Trophoblast cell (in vitro differentiated cells and primary cell): ENCODE data around the gene SEMA3G.

Experiments used
- DNase-seq, 2 donors: peaks; one replicate each; pipeline ENCODE4 v3.0.0-alpha.2; 2016
- H2AFZ ChIP-seq: 2 replicates; pipeline ENCODE4 v1.6.1; 2013; ENCODE audit warnings: low read length, moderate library complexity, mild to moderate bottlenecking; ENCODE audit not compliant: insufficient read depth, poor library complexity
- H2AK5ac ChIP-seq: 2 replicates; pipeline ENCODE4 v1.6.1; 2013; ENCODE audit warnings: mild to moderate bottlenecking, low read length
- H2BK120ac ChIP-seq: 2 replicates; pipeline ENCODE4 v1.6.1; 2013; ENCODE audit warnings: low read length, mild to moderate bottlenecking, moderate library complexity; ENCODE audit not compliant: insufficient read depth, poor library complexity
- H2BK12ac ChIP-seq: 2 replicates; pipeline ENCODE4 v1.6.1; 2013; ENCODE audit warnings: mild to moderate bottlenecking, low read length, moderate library complexity
- H2BK5ac ChIP-seq: 2 replicates; pipeline ENCODE4 v1.6.1; 2013; ENCODE audit warnings: low read length, low read depth, moderate library complexity, mild to moderate bottlenecking; ENCODE audit not compliant: poor library complexity
- H3K14ac ChIP-seq: 2 replicates; pipeline ENCODE4 v1.6.1; 2013; ENCODE audit warnings: mild to moderate bottlenecking, low read length
- H3K18ac ChIP-seq: 2 replicates; pipeline ENCODE4 v1.6.1; 2013; ENCODE audit warnings: mild to moderate bottlenecking, low read length
- H3K23ac ChIP-seq: 2 replicates; pipeline ENCODE4 v1.6.1; 2013; ENCODE audit warnings: low read length
- H3K27ac ChIP-seq: 2 replicates; pipeline ENCODE4 v1.5.1; 2013; ENCODE audit warnings: low read depth, mild to moderate bottlenecking, inconsistent platforms, low read length, moderate library complexity
- H3K27me3 ChIP-seq: 2 replicates; pipeline ENCODE4 v1.6.1; 2013; ENCODE audit warnings: inconsistent platforms, mild to moderate bottlenecking, low read length, moderate library complexity; ENCODE audit not compliant: insufficient read depth
- H3K36me3 ChIP-seq, 2 experiments: 1 replicate in 1 of 2; 2 replicates in 1 of 2; pipeline ENCODE4 v1.6.1; 2013; ENCODE audit warnings: low read length in 2 of 2, mild to moderate bottlenecking in 2 of 2, moderate library complexity in 1 of 2; ENCODE audit not compliant: insufficient read depth in 2 of 2, control insufficient read depth in 1 of 2
- H3K4ac ChIP-seq: 2 replicates; pipeline ENCODE4 v1.6.1; 2013; ENCODE audit warnings: low read depth, mild to moderate bottlenecking, low read length, moderate library complexity
- H3K4me1 ChIP-seq, 2 experiments: 1 replicate in 1 of 2; 2 replicates in 1 of 2; pipeline ENCODE4 v1.6.1; 2013; ENCODE audit warnings: low read length in 2 of 2, mild to moderate bottlenecking in 2 of 2, moderate library complexity in 1 of 2; ENCODE audit not compliant: insufficient read depth in 2 of 2, control insufficient read depth in 1 of 2
- H3K4me2 ChIP-seq: 2 replicates; pipeline ENCODE4 v1.6.1; 2013; ENCODE audit warnings: inconsistent platforms, mild to moderate bottlenecking, low read length, moderate library complexity
- H3K4me3 ChIP-seq: 2 replicates; pipeline ENCODE4 v1.5.1; 2013; ENCODE audit warnings: mild to moderate bottlenecking, low read depth, low read length, inconsistent platforms
- H3K79me1 ChIP-seq: one replicate; pipeline ENCODE4 v1.6.1; 2013; ENCODE audit warnings: low read length
- H3K79me2 ChIP-seq: 2 replicates; pipeline ENCODE4 v1.6.1; 2013; ENCODE audit warnings: low read length, mild to moderate bottlenecking; ENCODE audit not compliant: control insufficient read depth, insufficient read depth, poor library complexity
- H3K9ac ChIP-seq: 2 replicates; pipeline ENCODE4 v1.6.1; 2013; ENCODE audit warnings: mild to moderate bottlenecking, low read length
- H3K9me3 ChIP-seq: 2 replicates; pipeline ENCODE4 v1.6.1; 2013; ENCODE audit warnings: low read depth, mild to moderate bottlenecking, control low read depth, inconsistent platforms, low read length; ENCODE audit not compliant: insufficient read depth
- H4K12ac ChIP-seq: 2 replicates; pipeline ENCODE4 v1.6.1; 2013; ENCODE audit warnings: low read depth, mild to moderate bottlenecking, low read length, moderate library complexity
- H4K8ac ChIP-seq: 2 replicates; pipeline ENCODE4 v1.6.1; 2013; ENCODE audit warnings: low read depth, mild to moderate bottlenecking, low read length, moderate library complexity
- H4K91ac ChIP-seq: one replicate; pipeline ENCODE4 v1.6.1; 2013; ENCODE audit warnings: low read depth, mild to moderate bottlenecking, low read length, moderate library complexity
- WGBS: extraction: QIAGEN DNeasy Blood & Tissue Kit; methylation state at CpG from one replicate; pipeline ENCODE4 v1.1.7; 2013; ENCODE audit warnings: missing lambda C conversion rate; ENCODE audit not compliant: insufficient read length, insufficient coverage; ENCODE audit errors: extremely low coverage; 5-methylcytosine and 5-hydroxymethylcytosine counted together

SEMA3G gene

DNA sequence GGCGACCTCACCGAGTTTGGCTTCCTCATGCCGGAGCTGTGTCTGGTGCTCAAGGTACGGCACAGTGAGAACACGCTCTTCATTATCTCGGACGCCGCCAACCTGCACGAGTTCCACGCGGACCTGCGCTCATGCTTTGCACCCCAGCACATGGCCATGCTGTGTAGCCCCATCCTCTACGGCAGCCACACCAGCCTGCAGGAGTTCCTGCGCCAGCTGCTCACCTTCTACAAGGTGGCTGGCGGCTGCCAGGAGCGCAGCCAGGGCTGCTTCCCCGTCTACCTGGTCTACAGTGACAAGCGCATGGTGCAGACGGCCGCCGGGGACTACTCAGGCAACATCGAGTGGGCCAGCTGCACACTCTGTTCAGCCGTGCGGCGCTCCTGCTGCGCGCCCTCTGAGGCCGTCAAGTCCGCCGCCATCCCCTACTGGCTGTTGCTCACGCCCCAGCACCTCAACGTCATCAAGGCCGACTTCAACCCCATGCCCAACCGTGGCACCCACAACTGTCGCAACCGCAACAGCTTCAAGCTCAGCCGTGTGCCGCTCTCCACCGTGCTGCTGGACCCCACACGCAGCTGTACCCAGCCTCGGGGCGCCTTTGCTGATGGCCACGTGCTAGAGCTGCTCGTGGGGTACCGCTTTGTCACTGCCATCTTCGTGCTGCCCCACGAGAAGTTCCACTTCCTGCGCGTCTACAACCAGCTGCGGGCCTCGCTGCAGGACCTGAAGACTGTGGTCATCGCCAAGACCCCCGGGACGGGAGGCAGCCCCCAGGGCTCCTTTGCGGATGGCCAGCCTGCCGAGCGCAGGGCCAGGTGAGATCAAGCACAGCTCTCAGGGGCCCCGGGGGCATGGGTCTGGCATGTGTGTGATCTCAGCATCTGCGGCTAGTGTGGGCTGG, 43.1 kb upstream of the SEMA3G start:
- Histone ChIP-seq H3K4me1 (peaks cover 5% of the 10 kb centered on the region in 2 experiments), H2BK12ac (no peak overlapping the region), H3K27me3 (no peaks in the 10 kb centered on the region), H2BK120ac (no peak overlapping the region), H4K12ac (no peak overlapping the region), H3K79me2 (no peaks in the 10 kb centered on the region), H4K8ac (no peak overlapping the region), H2AK5ac (no peak overlapping the region), H3K9me3 (no peaks in the 10 kb centered on the region), H3K14ac (no peak overlapping the region), H3K18ac (no peak overlapping the region), H3K4ac (no peak overlapping the region), H3K23ac (no peak overlapping the region), H3K9ac (no peak overlapping the region), H4K91ac (no peak overlapping the region), H3K4me3 (peak overlapping the region; percentile 21), H3K79me1 (no peaks in the 10 kb centered on the region), H2AFZ (no peak overlapping the region), H3K27ac (no peak overlapping the region), H3K4me2 (no peak overlapping the region), H3K36me3 (peaks cover 89% of the 10 kb centered on the region in 2 experiments), H2BK5ac (no peak overlapping the region)
- no CpG with 5 or more reads among the region's 59 CpGs for WGBS
- no peak for DNase-seq

DNA sequence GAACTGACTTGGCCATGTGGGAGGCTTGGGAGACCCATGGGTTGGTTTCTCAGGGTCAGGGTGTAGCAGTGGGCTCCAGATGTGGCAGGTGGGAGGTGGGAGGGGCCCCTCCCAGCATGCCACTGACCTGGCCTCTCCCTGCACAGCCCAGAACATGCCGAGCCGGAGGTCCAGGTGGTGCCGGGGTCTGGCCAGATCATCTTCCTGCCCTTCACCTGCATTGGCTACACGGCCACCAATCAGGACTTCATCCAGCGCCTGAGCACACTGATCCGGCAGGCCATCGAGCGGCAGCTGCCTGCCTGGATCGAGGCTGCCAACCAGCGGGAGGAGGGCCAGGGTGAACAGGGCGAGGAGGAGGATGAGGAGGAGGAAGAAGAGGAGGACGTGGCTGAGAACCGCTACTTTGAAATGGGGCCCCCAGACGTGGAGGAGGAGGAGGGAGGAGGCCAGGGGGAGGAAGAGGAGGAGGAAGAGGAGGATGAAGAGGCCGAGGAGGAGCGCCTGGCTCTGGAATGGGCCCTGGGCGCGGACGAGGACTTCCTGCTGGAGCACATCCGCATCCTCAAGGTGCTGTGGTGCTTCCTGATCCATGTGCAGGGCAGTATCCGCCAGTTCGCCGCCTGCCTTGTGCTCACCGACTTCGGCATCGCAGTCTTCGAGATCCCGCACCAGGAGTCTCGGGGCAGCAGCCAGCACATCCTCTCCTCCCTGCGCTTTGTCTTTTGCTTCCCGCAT, 42.3 kb upstream of the SEMA3G start:
- Histone ChIP-seq H4K12ac (no peak overlapping the region), H3K18ac (no peak overlapping the region), H3K14ac (no peak overlapping the region), H3K4me3 (no peak overlapping the region), H3K9me3 (no peaks in the 10 kb centered on the region), H2AFZ (no peak overlapping the region), H3K9ac (no peak overlapping the region), H3K79me2 (no peaks in the 10 kb centered on the region), H3K27ac (no peak overlapping the region), H3K4me2 (no peak overlapping the region), H3K4me1 (peaks cover 5% of the 10 kb centered on the region in 2 experiments), H2AK5ac (no peak overlapping the region), H3K23ac (no peak overlapping the region), H2BK12ac (no peak overlapping the region), H4K91ac (no peak overlapping the region), H4K8ac (no peak overlapping the region), H3K36me3 (peaks cover 89% of the 10 kb centered on the region in 2 experiments), H3K79me1 (no peaks in the 10 kb centered on the region), H2BK5ac (no peak overlapping the region), H2BK120ac (no peak overlapping the region), H3K4ac (no peak overlapping the region), H3K27me3 (no peaks in the 10 kb centered on the region)
- no CpG with 5 or more reads among the region's 31 CpGs for WGBS
- no peak for DNase-seq

DNA sequence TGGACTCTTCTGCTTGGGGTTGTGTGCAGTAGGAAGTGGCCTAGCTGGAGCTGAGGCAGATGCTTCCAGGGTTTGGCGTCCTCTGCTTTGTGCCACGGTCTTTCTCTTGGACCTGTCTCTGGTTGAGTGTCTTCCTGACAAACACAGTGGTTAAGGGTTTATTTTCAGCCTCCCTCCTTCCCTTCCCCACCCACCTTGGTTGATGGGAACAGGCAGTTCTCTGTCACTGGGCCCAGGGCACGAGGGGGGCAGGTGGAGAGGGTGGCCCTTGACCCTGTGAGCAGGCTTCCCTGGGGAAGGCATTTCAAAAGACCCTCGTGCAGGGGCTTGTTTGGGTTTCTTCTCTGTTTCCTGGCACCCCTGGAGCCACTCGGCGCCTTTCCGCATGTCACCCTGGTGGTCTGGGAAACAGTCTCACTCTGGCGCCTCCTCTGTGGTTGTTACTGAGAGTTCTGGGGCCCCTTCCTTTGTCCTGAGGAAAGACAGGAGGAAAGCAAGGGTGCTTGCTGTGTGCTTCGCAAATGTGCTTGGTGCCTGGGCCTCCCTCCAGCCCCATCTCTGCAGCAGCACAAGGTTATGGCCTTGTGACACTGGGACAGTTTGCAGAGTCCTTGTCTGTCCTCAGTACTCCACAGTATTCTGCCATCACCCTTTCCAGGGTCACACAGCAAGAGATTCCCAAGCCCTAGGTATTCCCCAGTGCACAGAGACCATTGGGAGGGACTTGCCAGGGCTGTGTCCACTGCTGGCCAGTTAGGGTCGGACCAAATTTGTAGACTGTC, 40.0 kb upstream of the SEMA3G start:
- no peak overlapping the region for H2AK5ac ChIP-seq

More for the DNA sequence above, 40.0 kb upstream of the SEMA3G start:
- H2BK5ac ChIP-seq: no peak overlapping the region
- H3K4ac ChIP-seq: no peak overlapping the region
- H3K18ac ChIP-seq: no peak overlapping the region
- H3K23ac ChIP-seq: no peak overlapping the region
- no peak overlapping the region for H3K14ac ChIP-seq
- H3K9ac ChIP-seq: no peak overlapping the region
- no peaks in the 10 kb centered on the region for H3K79me1 ChIP-seq
- peaks cover 89% of the 10 kb centered on the region in 2 experiments for H3K36me3 ChIP-seq
- no peaks in the 10 kb centered on the region for H3K79me2 ChIP-seq
- peaks cover 5% of the 10 kb centered on the region in 2 experiments for H3K4me1 ChIP-seq
- H2BK12ac ChIP-seq: no peak overlapping the region
- no peak for DNase-seq
- no peaks in the 10 kb centered on the region for H3K9me3 ChIP-seq
- H4K12ac ChIP-seq: no peak overlapping the region
- H3K27me3 ChIP-seq: no peaks in the 10 kb centered on the region
- H3K4me2 ChIP-seq: no peak overlapping the region
- no peak overlapping the region for H4K91ac ChIP-seq
- H3K27ac ChIP-seq: no peak overlapping the region
- no peak overlapping the region for H3K4me3 ChIP-seq
- no CpG with 5 or more reads among the region's 10 CpGs for WGBS
- H4K8ac ChIP-seq: no peak overlapping the region
- H2AFZ ChIP-seq: no peak overlapping the region
- H2BK120ac ChIP-seq: no peak overlapping the region
